DOHH2 (cell line): Measurements from ENCODE around the gene RAD51B.
A peak's percentile ranks its signal among the peaks of the same experiment; 100 is the strongest.

Source experiments
- H3F3A ChIP-seq: fragments of 200-600 bp; sonication (generic), shearing (Covaris generic); 2 replicates; pipeline ENCODE4 v1.6.0; 2016; ENCODE audit warnings: antibody characterized with exemption, mild to moderate bottlenecking; ENCODE audit not compliant: control insufficient read depth, insufficient read depth
- H3K27ac ChIP-seq: fragments of 200-600 bp; sonication (generic); 2 replicates; pipeline ENCODE4 v1.5.1; 2014; ENCODE audit warnings: low read depth, mild to moderate bottlenecking, low read length, moderate library complexity
- H3K27me3 ChIP-seq: fragments of 200-600 bp; sonication (generic); 2 replicates; pipeline ENCODE4 v1.6.1; 2014; ENCODE audit warnings: mild to moderate bottlenecking, low read length, mixed read lengths; ENCODE audit not compliant: control insufficient read depth
- H3K36me3 ChIP-seq: fragments of 200-600 bp; sonication (generic); 2 replicates; pipeline ENCODE4 v1.6.1; 2014; ENCODE audit warnings: mild to moderate bottlenecking, low read length, moderate library complexity, mixed read lengths; ENCODE audit not compliant: control insufficient read depth
- H3K4me1 ChIP-seq: fragments of 200-600 bp; sonication (generic); 2 replicates; pipeline ENCODE4 v1.6.1; 2014; ENCODE audit warnings: mild to moderate bottlenecking, low read length, mixed read lengths; ENCODE audit not compliant: control insufficient read depth
- H3K4me2 ChIP-seq: fragments of 200-600 bp; sonication (generic); 2 replicates; pipeline ENCODE4 v1.6.0; 2014; ENCODE audit warnings: mild to moderate bottlenecking, low read length, moderate library complexity
- H3K4me3 ChIP-seq: fragments of 200-600 bp; sonication (generic); 2 replicates; pipeline ENCODE4 v1.5.1; 2014; ENCODE audit warnings: mild to moderate bottlenecking, low read length, mixed read lengths
- H3K79me2 ChIP-seq: fragments of 200-600 bp; sonication (generic); 2 replicates; pipeline ENCODE4 v1.6.1; 2014; ENCODE audit warnings: mild to moderate bottlenecking, low read length, mixed read lengths; ENCODE audit not compliant: control insufficient read depth
- H3K9me2 ChIP-seq: fragments of 200-600 bp; sonication (generic); replicated peaks from 2 replicates; pipeline ENCODE4 v1.6.1; 2014; ENCODE audit warnings: mild to moderate bottlenecking, low read length, mixed read lengths; ENCODE audit not compliant: control insufficient read depth
- H3K9me3 ChIP-seq: fragments of 200-600 bp; sonication (generic); 2 replicates; pipeline ENCODE4 v1.6.1; 2014; ENCODE audit warnings: antibody characterized with exemption, low read length, mixed read lengths; ENCODE audit not compliant: control insufficient read depth, insufficient read depth
- H4K20me1 ChIP-seq: fragments of 200-600 bp; sonication (generic); 2 replicates; pipeline ENCODE4 v1.6.0; 2014; ENCODE audit warnings: low read depth, mild to moderate bottlenecking, antibody characterized with exemption, low read length, moderate library complexity; ENCODE audit not compliant: control insufficient read depth, insufficient read depth
- EZH2phosphoT487 ChIP-seq: fragments of 200-600 bp; sonication (generic); IDR thresholded peaks from 2 replicates; pipeline ENCODE4 v1.6.1; 2017; ENCODE audit warnings: borderline replicate concordance, mild to moderate bottlenecking, antibody characterized with exemption, low read length, moderate library complexity, mixed read lengths
- TF ChIP-seq, protein P1 (sequence below): fragments of 200-600 bp; sonication (generic); IDR thresholded peaks from one replicate; pipeline ENCODE4 v1.5.1; 2014; ENCODE audit warnings: antibody characterized with exemption, mild to moderate bottlenecking, low read depth, low read length; ENCODE audit not compliant: poor library complexity, severe bottlenecking

RAD51B gene

DNA sequence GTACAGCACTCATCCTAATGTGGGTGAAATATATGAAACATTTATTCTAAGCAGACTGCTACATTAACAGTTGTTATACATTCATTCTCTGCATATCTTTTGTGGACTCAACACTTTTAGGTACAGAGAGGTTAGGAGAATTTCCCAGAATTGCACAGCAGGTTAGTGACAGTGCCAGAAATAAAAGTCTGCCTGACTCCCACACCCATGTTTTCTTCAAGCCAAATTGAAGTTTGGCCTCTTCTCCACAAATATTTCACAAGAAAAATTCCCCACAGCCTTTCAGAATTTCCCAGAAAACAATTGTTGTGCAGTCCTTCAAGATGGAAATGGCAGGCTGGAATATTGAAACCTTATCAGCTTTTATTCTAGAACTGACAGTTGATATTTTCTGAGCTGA is 464.8 kb downstream of the RAD51B start:
- Histone ChIP-seq H3K9me2 (no peaks in the 10 kb centered on the region), H3K27me3 (no peaks in the 10 kb centered on the region), H3F3A (peaks cover 63% of the 10 kb centered on the region), H3K9me3 (no peaks in the 10 kb centered on the region), H3K79me2 (peaks cover 7% of the 10 kb centered on the region), H3K27ac (peak overlapping the region; percentile 99), H3K36me3 (peaks cover 18% of the 10 kb centered on the region), H4K20me1 (no peaks in the 10 kb centered on the region), H3K4me2 (peak overlapping the region; percentile 94), H3K4me1 (peaks cover 93% of the 10 kb centered on the region), H3K4me3 (peak overlapping the region; percentile 66)
- TF ChIP-seq, protein P1, sequence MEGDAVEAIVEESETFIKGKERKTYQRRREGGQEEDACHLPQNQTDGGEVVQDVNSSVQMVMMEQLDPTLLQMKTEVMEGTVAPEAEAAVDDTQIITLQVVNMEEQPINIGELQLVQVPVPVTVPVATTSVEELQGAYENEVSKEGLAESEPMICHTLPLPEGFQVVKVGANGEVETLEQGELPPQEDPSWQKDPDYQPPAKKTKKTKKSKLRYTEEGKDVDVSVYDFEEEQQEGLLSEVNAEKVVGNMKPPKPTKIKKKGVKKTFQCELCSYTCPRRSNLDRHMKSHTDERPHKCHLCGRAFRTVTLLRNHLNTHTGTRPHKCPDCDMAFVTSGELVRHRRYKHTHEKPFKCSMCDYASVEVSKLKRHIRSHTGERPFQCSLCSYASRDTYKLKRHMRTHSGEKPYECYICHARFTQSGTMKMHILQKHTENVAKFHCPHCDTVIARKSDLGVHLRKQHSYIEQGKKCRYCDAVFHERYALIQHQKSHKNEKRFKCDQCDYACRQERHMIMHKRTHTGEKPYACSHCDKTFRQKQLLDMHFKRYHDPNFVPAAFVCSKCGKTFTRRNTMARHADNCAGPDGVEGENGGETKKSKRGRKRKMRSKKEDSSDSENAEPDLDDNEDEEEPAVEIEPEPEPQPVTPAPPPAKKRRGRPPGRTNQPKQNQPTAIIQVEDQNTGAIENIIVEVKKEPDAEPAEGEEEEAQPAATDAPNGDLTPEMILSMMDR: no peak
- no peak for TF ChIP-seq EZH2phosphoT487

GRCh38 chr14:68284834-68285233 is 465.3 kb downstream of the RAD51B start:
- Histone ChIP-seq H3K36me3 (peaks cover 18% of the 10 kb centered on the region; the same call in 1 of the 2 replicates), H3F3A (peaks cover 58% of the 10 kb centered on the region), H4K20me1 (no peaks in the 10 kb centered on the region), H3K9me2 (no peaks in the 10 kb centered on the region), H3K4me3 (peak overlapping the region; percentile 66), H3K27ac (peak overlapping the region; percentile 99), H3K79me2 (peaks cover 6% of the 10 kb centered on the region), H3K27me3 (no peaks in the 10 kb centered on the region), H3K9me3 (no peaks in the 10 kb centered on the region), H3K4me1 (peaks cover 88% of the 10 kb centered on the region), H3K4me2 (peak overlapping the region; percentile 94)
- TF ChIP-seq EZH2phosphoT487: no peak
- TF ChIP-seq, protein P1: no peak

GRCh38 chr14:68285421-68286179 is 466.0 kb downstream of the RAD51B start:
- peaks cover 18% of the 10 kb centered on the region; the same call in 1 of the 2 replicates for H3K36me3 ChIP-seq
- peaks cover 82% of the 10 kb centered on the region for H3K4me1 ChIP-seq
- H4K20me1 ChIP-seq: no peaks in the 10 kb centered on the region
- peaks cover 6% of the 10 kb centered on the region for H3K79me2 ChIP-seq
- H3K27ac ChIP-seq: peak overlapping the region; percentile 99
- peak overlapping the region; percentile 94 for H3K4me2 ChIP-seq
- peaks cover 52% of the 10 kb centered on the region for H3F3A ChIP-seq
- no peaks in the 10 kb centered on the region for H3K9me3 ChIP-seq
- no peaks in the 10 kb centered on the region for H3K27me3 ChIP-seq
- no peaks in the 10 kb centered on the region for H3K9me2 ChIP-seq
- H3K4me3 ChIP-seq: peak overlapping the region; percentile 66
- TF ChIP-seq, protein P1: no peak
- no peak for TF ChIP-seq EZH2phosphoT487
